ENCODE data around the gene HSPA12A.

- TF ChIP-seq CTCF (conservative IDR thresholded peaks at IDR 0.05; ENCODE audit: low read depth, low read length) (no peak), EZH2 (IDR thresholded peaks at IDR 0.05; ENCODE audit: borderline replicate concordance, low read depth, low read length, poor library complexity, severe bottlenecking) (no peak)
Measured at GRCh38 chr10:116718058-116718457, 24.3 kb downstream of the HSPA12A start.

Measured in A673 (cell line).